NCI-H2081 (cell line): ENCODE results near the gene ARHGDIA.
A peak's percentile ranks its signal among the peaks of the same experiment; 100 is the strongest.

Source experiments
- DNase-seq, 2 experiments: peaks; one replicate each; lab custom pipeline; 2025; lab: John Stamatoyannopoulos, UW

ARHGDIA gene

DNA sequence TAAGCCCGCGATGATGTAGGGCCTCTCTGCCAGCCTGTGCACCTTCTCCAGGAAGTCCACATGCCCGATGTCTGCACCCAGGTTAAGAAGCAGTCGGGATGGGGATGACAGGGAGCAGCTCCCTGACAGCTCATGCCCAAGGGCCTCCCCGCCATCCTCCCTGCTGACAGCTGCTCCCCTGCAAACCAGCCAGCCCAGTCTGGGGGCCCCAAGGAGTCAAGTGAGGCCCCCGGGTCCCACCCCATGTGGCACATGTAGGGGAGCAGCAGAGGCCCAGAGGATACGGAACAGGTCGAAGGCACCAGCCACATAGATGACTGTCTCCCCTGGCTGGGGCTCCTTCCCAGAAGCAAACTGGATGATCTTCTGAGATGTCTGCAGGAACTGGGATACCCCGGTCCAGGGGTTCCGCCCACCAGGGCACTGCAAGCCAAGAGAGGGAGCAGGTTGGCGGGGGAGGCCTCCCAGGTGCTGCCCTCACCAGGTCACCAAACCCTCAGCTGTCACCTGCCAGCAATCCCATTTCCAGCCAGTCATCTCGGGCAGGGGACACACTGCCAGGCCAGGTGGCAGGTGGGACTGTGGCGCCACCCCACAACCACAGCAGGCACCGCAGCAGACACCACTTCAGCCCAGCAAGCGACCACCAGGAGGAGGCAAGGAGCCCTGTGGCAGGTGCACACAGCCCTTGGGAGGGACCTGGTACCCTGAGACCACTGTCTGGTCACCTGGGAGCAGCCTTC lies 35.5 kb upstream of the ARHGDIA start:
- peak in 1 of 2 experiments; percentile 37 for DNase-seq

DNA sequence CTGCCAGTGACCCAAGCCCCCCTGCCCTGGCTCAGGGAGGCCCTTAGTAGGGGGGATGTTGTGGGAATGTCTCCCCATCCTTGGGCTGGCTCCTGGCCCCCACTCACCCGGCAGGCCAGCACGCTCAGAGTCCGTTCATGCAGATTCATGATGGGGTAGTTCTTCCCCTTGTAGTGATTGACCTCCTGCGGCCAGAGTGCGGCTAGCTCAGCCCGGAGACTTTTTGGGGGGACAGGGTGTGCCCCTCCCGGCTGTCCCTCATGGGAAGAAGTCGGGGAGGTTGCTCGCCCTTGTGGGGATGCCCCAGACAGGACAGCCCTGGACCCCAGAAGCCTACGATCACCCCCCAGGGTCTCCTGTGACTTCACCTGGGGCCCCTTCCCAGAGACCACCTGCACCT lies 34.9 kb upstream of the ARHGDIA start:
- no peak for DNase-seq

- DNase-seq: no peak
Observed at GRCh38 chr17:81905424-81905875, 34.3 kb upstream of the ARHGDIA start.

DNA sequence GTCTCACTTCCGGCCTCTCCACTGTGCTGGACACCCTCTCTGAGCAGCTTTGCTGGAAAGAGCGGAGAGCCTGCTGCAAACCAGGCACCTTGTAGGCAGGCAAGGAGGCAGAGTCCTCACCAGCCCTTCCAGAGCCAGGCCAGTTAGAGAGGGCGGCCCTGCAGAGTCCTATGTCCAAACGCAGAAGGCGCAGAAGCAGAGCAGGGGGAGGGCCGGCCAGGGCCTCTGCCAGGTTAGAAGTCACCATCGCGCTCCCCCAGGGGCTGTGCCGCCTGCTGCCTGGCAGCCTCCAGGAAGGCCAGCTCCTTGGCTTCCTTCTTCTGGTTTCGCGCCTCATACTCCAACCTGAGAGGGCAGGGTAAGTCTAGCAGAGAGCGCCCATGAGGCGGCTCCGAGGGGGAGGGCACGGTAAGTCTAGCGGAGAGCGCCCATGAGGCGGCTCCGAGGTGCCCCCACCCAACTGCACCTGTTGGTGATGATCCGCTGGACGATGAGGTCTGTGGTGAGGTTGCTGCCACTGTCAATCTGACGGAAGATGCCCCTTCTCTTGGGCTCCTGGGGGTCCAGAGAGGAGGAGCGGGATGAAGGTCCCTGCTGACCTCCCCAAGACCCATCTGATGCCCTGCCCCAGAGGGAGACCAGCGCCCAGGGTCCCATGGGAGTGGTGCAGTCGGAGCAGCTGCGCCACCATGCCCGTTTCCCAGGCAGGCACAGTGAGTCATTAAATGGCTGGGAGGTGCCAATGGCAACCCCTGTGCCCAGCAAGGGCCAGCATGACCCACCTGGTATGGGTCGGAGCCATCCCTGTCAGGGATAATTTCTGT lies 33.7 kb upstream of the ARHGDIA start:
- no peak for DNase-seq

GRCh38 chr17:81903896-81904599 lies 32.9 kb upstream of the ARHGDIA start:
- DNase-seq: no peak

GRCh38 chr17:81903415-81903831 lies 32.3 kb upstream of the ARHGDIA start:
- DNase-seq: no peak

DNA sequence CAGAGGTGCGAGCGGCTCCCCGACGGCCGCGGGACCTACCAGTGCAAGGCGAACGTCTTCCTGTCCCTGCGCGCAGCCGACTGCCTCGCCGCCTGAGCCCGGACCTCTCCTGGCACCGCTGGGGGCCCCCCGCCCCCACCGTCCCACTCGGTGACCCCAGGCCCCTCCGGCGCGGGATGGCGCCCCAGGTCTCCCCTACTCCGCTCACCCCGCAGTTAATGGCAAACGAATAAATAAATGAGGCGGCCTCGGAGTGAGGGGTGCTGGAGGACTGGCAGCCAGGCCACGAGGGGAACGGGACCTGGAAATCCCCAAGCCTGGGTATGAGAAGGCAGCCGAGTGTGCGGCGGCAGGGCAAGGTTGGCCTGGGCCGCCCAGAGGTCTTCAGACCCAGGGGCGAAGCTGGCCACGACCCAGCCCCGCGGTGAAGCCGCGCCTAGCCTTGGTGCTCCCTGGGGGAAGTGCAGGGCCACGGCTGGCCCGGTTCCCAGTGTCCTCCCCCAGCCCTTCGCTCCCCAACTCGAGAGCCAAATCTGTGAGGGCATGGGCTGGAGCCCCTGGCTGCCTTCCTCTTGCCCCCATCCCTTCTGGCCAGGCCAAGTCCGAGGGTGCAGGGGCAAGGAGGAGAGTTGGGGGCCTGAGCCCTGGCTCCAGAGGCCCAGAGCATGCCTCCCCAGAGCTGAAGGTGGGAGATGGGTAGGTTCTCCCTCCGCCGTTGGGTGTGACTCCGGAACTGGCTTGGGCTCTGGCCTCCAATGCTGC lies 31.7 kb upstream of the ARHGDIA start:
- DNase-seq: no peak

- DNase-seq: peak in 1 of 2 experiments; percentile 61
Observed at GRCh38 chr17:81902023-81902652, 31.0 kb upstream of the ARHGDIA start, which contains the start of gene NPB. NPB (plus strand) TSS chr17:81902238; CDS start chr17:81902278, 40 bp downstream.

DNA sequence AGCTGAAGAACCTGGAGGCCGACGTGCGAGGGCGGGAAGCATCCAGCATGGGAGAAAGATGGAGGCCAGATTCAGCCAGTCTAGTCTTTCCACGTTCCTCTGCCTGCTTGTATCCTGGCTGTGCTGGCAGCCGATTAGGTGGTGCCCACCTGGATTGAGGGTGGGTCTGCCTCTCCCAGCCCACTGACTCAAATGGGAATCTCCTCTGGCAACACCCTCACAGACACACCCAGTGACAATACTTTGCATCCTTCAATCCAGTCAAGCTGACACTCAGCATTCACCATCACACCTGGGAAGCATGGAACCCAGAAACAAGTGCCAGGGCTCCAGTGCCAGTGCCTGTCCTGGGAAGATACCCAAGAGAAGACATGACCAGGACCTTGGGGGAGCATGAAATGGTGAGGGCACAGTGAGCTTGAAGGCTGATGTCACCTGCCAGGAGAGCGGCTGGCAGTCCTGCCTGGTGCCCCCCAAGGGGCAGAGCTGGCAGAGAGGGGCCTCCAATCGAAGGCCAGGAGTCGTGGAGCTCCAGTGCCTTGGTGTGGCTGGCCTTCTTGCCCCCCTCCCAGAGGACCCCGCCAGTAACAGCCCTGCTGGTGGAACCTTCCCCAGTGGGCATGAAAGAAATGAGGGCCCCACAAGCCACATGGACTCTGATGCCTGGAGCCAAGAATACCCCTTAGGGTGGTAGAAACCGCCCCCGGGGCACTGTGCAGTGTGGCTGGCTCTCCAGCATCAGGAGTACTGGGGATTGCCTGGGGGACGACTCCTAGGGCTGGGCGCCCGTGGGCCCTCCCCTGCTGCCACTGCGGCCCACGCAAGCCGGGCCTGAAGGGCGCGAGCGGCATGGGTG lies 30.3 kb upstream of the ARHGDIA start:
- DNase-seq: no peak

GRCh38 chr17:81900181-81900820 lies 29.2 kb upstream of the ARHGDIA start:
- no peak for DNase-seq

DNA sequence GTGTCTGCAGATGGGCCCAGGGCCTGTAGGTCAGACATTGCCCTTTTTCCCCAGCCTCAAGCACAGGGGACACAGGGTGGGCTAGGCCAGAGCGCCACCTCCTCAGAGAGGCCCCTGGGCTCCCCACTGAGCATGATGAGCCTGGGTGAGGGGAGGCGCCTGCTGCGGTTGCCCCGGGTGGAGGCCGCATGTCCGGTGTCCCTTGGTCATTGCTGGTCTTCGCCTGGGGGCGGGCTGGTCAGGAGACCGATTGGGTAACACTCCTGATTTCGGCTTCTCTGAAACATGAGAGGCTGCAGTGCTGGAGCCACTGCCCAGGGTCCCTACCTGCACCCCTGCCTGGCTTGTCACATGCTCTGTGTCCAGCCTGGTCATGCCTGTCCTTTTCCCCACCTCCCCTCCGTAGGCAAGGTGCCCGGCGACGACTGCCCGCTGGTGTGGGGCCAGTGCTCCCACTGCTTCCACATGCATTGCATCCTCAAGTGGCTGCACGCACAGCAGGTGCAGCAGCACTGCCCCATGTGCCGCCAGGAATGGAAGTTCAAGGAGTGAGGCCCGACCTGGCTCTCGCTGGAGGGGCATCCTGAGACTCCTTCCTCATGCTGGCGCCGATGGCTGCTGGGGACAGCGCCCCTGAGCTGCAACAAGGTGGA lies 28.5 kb upstream of the ARHGDIA start:
- no peak for DNase-seq

- DNase-seq: no peak
Observed at GRCh38 chr17:81898885-81899284, 27.7 kb upstream of the ARHGDIA start.

DNA sequence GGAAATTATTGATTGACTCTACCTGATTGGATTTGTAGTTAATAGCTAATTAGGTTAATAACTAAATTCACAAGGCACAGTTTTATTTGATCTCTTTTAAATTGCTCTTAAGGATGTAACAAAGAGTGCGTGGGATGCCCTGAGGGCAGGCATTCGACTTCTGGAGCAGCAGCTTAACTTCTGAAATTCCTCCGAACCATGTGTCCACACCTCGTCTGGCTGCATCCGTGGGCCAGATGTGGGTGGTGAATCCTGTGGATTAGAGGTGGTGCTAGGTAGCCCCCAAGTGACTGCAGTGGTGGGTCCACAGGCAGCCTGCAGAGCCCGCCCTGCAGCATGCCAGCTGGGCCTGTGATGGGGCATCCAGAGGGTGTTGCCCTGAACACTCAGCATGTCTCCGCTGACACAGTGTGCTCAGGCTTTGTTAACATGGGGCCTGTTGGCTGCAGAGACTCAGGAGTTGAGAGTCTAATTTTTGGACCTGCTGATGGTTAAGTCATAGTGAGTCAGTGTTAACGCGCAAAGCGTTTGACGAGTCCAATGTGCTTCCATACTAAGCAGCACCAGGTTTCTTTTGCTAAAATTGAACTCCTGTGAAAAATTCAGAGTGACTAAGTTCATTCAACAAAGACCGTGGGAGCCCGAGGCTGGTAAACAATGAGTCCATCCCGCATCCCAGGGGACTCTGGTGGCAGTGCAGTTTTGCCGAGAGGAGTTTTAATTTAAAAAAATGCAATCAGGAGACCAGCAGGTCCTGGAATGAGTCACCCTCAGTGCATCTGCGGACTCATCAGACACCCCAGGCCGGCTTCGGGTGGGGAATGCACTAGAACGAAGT lies 27.1 kb upstream of the ARHGDIA start:
- DNase-seq: no peak

DNA sequence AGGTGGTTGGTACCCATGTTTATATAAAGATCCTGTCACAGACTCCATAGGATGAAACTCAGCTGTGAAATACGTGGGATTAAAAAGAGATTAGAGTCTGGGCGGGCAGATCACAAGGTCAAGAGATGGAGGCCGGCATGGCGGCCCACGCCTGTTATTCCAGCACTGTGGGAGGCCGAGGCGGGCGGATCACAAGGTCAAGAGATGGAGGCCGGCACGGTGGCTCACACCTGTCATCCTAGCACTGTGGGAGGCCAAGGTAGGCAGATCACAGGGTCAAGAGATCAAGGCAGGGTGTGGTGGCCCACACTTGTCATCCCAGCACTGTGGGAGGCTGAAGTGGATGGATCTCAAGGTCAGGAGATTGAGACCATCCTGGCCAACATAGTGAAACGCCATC lies 24.3 kb upstream of the ARHGDIA start:
- no peak for DNase-seq

DNA sequence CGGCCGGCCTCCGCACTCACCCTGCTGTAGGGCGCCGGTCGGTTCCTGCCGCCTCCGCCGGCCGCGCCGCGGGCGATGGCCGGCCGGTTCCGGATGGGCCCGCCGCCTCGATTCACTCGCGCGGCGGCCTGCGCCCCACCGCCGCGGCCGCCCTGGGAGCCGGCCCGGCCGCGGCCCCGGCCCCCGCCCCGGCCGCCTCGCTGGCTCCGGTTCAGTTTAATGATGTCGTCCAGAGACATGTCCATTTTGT lies 20.1 kb upstream of the ARHGDIA start:
- no peak for DNase-seq

DNA sequence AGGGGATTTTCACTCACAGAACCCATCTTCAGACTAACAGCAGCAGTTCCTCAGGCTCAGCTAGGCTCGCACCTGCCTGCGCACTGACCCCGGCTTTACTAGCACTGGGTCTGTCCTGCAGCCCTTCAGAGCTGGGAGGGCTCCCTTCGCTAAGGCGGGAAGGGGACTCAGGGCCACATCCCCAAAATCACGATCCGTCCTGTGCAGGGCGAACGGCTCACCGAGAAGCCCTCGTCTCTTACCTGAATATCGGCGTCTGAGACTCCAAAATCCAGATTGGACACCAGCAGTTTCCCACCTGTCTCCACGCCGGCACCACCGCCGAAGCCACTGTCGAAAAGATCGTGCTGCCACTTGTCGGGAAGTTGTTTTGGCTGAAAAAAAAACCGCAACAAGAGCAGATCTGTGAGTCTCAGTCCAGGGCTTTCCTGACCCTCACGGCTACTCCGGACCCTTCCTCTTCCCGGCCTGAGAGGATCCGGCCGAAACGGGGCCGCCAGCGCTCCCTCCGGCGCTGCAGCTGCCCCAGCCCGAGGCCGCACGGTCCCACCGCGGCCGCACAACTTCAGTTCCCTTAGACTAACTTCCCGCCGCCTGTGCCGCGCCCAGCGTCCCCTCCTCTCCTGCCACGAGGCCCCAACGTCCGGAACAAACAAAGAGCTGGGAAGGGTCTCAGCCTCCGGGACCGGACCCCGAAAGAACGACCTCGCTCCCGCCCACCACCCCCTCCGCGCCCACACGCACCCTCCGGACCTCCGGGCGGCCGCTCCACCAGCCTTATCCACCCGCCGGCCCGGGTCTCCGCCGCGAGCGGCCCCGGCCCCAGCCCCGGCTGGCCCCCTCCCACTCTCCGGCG lies 19.5 kb upstream of the ARHGDIA start:
- no peak for DNase-seq

- DNase-seq: no peak
Observed at GRCh38 chr17:81889602-81890001, 18.5 kb upstream of the ARHGDIA start.
